Measurements from ENCODE around the gene BAZ1B.
"Not testable (repeated sequence)": the region's sequence is repeated elsewhere in the genome, so short reads cannot be mapped to it uniquely, and the experiment has no call there.

The BAZ1B gene

DNA sequence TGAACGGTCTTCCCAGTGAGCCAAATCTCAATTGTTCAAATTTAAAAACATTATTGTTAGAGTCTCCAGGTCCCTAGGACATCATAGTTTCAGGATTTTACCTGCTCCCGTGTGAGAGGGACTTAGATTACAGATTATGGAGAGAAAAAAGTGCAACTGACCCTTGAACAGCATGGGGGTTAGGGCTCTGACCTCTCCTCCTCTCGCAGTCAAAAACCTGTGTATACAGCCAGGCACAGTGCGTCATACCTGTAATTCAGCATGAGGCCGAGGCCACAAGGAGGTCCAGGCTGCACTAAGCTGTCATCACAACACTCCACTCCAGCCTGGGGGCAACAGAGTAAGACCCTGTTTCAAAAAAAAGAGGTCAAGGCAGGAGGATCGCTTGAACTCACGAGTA, 25.5 kb downstream of the BAZ1B start:
- H3K36me3 Mint-ChIP-seq (ENCODE audit: low read depth): peaks cover 62% of the 10 kb centered on the region
- no peak overlapping the region for H3K4me3 Mint-ChIP-seq
- H3K9me3 Mint-ChIP-seq: no peaks in the 10 kb centered on the region
- H3K27ac Mint-ChIP-seq: no peak overlapping the region
- H3K27me3 Mint-ChIP-seq (ENCODE audit: low read depth): no peaks in the 10 kb centered on the region
- peaks cover 13% of the 10 kb centered on the region for H3K4me1 Mint-ChIP-seq (ENCODE audit: low read depth)

DNA sequence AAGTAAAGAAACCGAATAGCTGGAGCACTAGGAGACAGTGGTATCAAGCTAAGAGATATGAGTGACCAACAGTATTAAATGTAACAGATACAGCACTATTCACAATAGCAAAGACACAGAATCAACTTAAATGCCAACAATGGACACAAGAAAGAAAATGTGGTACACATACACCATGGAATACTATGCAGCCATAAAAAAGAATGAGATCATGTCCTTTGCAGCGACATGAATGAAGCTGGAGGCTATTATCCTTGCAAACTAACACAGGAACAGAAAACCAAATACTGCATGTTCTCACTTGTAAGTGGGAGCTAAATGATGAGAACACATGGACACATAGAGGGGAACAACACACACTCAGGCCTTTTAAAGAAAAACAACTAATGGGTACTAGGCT, 26.6 kb downstream of the BAZ1B start:
- H3K4me1 Mint-ChIP-seq (ENCODE audit: low read depth); H3K27me3 Mint-ChIP-seq (ENCODE audit: low read depth); H3K4me3 Mint-ChIP-seq; H3K27ac Mint-ChIP-seq; H3K9me3 Mint-ChIP-seq: not testable (repeated sequence)
- H3K36me3 Mint-ChIP-seq (ENCODE audit: low read depth): peaks cover 59% of the 10 kb centered on the region

DNA sequence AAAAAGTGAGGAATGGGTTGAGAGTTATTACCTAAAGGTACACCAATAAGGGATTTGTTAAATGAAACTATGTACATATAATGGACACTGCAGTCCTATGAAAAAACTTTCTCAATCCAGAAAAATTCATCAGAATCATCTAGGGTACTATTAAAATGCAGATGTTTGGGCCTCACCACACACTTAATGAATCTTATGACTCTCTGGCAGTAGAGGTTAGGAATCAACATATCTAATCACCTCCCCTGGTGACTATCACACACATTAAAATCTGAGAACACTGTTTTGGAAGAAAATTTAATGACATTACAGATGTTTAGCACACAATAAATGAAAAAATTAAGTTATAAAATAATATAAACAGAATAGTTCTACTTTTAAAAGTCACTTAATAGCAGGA, 32.1 kb downstream of the BAZ1B start:
- Mint-ChIP-seq H3K4me3 (no peak overlapping the region), H3K9me3 (no peaks in the 10 kb centered on the region), H3K36me3 (ENCODE audit: low read depth) (peaks cover 49% of the 10 kb centered on the region), H3K27ac (no peak overlapping the region), H3K4me1 (ENCODE audit: low read depth) (peaks cover 9% of the 10 kb centered on the region), H3K27me3 (ENCODE audit: low read depth) (no peaks in the 10 kb centered on the region)

DNA sequence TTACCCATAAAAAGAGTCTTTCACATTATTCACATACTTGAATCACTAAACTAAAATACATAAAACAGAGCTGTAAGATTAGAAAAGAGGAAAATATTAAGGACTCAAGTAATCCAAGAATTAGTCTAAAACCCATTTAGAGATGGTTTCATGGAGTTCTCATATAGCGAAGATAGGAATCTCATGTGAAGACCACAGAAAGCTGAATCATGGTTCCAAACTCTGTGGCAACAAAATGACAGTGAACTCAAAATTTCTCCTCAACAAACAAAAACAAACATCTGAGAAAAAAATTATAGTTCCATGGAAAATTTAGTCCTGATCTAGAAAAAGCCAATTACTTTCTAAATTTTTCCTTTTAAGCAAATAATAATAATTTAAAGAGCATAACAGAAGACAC, 34.6 kb downstream of the BAZ1B start:
- Mint-ChIP-seq H3K9me3 (no peaks in the 10 kb centered on the region), H3K4me3 (no peak overlapping the region), H3K27me3 (ENCODE audit: low read depth) (no peaks in the 10 kb centered on the region), H3K4me1 (ENCODE audit: low read depth) (peaks cover 4% of the 10 kb centered on the region), H3K36me3 (ENCODE audit: low read depth) (peaks cover 45% of the 10 kb centered on the region), H3K27ac (no peak overlapping the region)

DNA sequence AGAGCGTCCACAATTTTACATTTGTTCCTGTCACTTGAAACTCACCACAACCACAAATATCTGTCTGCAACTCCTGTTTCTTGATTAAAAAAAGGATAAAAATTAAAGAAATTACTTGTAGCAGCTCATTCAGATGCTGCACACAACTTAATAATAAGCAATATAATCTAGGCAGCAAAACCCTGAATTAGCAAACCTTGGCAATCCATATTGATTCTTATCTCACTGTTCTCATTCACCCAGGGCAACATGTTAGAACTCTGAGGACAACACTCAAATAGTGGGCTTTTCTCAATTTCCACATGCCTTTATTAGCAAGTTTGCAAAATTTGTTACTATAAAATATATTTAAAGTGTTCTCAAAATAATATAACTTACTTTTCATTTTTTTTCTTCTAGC, 38.9 kb downstream of the BAZ1B start:
- Mint-ChIP-seq H3K4me1 (ENCODE audit: low read depth) (peaks cover 8% of the 10 kb centered on the region), H3K9me3 (no peaks in the 10 kb centered on the region), H3K4me3 (no peak overlapping the region), H3K36me3 (ENCODE audit: low read depth) (peaks cover 41% of the 10 kb centered on the region), H3K27ac (no peak overlapping the region), H3K27me3 (ENCODE audit: low read depth) (no peaks in the 10 kb centered on the region)

DNA sequence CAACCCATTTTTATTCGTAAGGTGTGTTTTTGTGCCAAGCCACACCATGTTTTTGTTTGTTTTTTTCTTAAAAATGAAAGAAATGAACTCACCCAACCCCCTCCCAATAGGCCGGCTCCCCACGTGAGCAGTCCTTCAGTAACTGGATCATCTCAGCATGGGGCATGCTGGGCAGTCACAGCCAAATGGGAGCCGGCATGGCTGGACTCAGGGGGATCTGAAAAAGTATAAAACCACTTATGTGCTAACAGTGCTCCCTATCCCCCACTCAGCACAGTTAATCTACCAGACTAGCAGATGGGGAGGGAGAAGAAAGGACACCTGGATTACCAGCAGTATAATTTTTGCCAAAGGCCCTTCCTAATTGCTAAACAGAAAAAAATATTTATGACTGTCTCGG, 39.3 kb downstream of the BAZ1B start:
- H3K9me3 Mint-ChIP-seq: no peaks in the 10 kb centered on the region
- H3K27ac Mint-ChIP-seq: no peak overlapping the region
- H3K4me1 Mint-ChIP-seq (ENCODE audit: low read depth): peaks cover 8% of the 10 kb centered on the region
- no peak overlapping the region for H3K4me3 Mint-ChIP-seq
- no peaks in the 10 kb centered on the region for H3K27me3 Mint-ChIP-seq (ENCODE audit: low read depth)
- peaks cover 43% of the 10 kb centered on the region for H3K36me3 Mint-ChIP-seq (ENCODE audit: low read depth)

DNA sequence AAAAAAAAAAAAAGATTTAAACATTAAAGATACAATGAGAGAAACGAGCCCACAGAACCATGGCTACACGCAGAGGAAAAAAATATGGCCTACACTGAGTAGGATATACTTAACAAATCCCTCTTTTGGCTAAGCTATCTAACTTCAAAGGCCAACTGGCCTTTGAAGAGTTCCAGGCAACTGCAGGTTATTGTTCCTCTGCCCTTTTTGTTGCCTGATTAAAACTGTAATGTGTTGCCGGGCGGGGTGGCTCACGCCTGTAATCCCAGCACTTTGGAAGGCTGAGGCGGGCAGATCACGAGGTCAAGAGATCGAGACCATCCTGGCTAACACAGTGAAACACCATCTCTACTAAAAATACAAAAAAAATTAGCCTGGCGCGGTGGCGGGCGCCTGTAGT, 40.6 kb downstream of the BAZ1B start:
- H3K27ac Mint-ChIP-seq; H3K9me3 Mint-ChIP-seq; H3K4me3 Mint-ChIP-seq; H3K27me3 Mint-ChIP-seq (ENCODE audit: low read depth): not testable (repeated sequence)
- Mint-ChIP-seq H3K4me1 (ENCODE audit: low read depth) (peaks cover 12% of the 10 kb centered on the region), H3K36me3 (ENCODE audit: low read depth) (peaks cover 44% of the 10 kb centered on the region)

DNA sequence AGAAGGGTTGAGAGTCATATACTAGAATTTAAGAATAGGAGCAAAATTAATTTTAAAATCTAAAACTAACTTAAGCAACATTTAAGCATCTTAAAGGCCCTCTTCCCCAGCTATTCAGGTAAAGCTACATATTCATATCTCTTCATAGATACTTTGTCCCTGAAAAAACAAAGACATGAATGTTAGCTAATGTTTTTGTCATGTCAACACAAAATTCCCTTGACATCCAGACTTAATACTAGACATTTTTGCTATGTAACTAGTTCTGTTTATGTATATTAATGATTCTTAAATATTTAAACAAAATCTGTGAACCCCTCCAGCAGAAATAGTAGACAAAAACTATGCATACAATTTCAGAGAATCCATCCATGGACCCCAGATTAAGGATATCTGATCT, 43.5 kb downstream of the BAZ1B start:
- H3K9me3 Mint-ChIP-seq: no peaks in the 10 kb centered on the region
- peaks cover 48% of the 10 kb centered on the region for H3K36me3 Mint-ChIP-seq (ENCODE audit: low read depth)
- no peak overlapping the region for H3K27ac Mint-ChIP-seq
- peaks cover 19% of the 10 kb centered on the region for H3K4me1 Mint-ChIP-seq (ENCODE audit: low read depth)
- H3K27me3 Mint-ChIP-seq (ENCODE audit: low read depth): no peaks in the 10 kb centered on the region
- H3K4me3 Mint-ChIP-seq: no peak overlapping the region

DNA sequence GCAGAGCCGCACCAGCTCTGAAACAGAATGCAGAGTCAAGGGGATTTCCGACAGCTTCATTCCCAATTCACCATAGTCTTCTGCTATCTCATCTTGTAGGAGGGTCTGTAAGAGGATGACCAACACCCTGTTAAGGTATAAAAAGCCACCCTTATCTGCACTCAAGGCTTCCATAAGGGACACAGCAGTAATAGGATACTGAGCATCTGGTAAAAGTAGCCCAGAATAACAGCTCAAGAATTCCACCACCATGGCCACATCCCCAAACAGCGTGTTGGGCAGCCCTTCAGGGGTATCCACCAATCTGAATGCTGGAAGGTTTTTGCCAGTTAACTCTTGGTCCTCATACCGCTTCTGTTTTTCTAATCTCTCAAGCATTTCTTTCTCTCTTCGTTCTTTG, 44.7 kb downstream of the BAZ1B start:
- Mint-ChIP-seq H3K36me3 (ENCODE audit: low read depth) (peaks cover 41% of the 10 kb centered on the region), H3K27ac (no peak overlapping the region), H3K9me3 (no peaks in the 10 kb centered on the region)

DNA sequence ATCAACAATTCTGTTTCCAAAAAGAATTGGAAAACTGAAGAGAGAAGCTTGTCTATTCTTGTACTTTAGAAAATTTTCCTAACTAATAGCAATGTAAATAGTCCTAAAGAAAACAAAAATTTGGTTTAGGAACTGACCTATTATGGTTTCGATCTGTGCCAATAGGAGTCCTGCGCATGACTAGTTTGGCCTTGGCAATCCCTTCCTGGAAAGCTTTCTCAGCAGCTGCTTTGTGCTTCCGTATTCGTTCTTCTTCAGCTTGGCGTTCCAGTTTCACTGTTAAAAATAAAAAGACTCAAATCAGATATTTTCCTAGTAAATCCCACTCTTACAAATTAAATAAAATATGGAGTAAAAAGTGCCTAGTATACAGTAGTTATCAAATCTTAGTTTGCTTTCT, 51.9 kb downstream of the BAZ1B start:
- Mint-ChIP-seq H3K27ac (no peak overlapping the region), H3K36me3 (ENCODE audit: low read depth) (peaks cover 36% of the 10 kb centered on the region), H3K9me3 (no peaks in the 10 kb centered on the region), H3K4me1 (ENCODE audit: low read depth) (peaks cover 3% of the 10 kb centered on the region), H3K27me3 (ENCODE audit: low read depth) (no peaks in the 10 kb centered on the region), H3K4me3 (no peak overlapping the region)

More for the DNA sequence above, 44.7 kb downstream of the BAZ1B start:
- peaks cover 19% of the 10 kb centered on the region for H3K4me1 Mint-ChIP-seq (ENCODE audit: low read depth)
- no peaks in the 10 kb centered on the region for H3K27me3 Mint-ChIP-seq (ENCODE audit: low read depth)
- no peak overlapping the region for H3K4me3 Mint-ChIP-seq

DNA sequence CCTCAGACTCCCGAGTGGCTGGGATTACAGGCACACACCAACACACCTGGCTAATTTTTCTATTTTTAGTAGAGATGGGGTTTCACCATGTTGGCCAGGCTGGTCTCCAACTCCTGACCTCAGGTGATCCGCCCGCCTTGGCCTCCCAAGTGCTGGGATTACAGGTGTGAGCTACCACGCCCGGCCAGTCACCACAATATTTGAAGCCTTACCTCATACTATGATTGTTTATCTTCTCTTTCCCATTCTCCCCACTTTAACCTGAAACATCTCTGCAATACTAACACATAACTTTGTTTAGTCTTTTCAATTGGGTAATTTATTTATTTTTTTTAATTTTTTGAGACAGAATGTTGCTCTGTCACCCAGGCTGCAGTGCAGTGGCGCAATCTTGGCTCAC, 55.0 kb downstream of the BAZ1B start:
- not testable (repeated sequence) for H3K9me3 Mint-ChIP-seq; H3K27ac Mint-ChIP-seq; H3K4me1 Mint-ChIP-seq (ENCODE audit: low read depth); H3K4me3 Mint-ChIP-seq; H3K27me3 Mint-ChIP-seq (ENCODE audit: low read depth)
- H3K36me3 Mint-ChIP-seq (ENCODE audit: low read depth): peaks cover 54% of the 10 kb centered on the region

DNA sequence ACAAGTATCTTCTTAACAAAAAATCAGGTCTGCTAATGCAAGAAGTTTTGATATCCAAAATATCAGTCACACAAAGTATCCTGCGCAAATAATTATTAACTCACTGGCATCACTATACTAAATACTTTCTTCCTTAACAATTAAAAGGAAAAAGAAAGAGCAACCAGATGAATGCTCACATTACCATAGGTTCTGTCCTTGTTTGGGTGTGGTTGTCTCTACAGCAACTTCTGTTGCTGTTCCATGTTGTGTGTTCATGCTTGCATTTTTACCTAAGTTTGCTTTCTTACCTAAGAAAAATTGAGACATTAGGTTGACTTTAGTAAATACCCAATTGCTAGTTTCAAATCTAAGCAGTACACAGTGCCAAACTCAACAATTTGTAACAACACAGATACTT, 56.0 kb downstream of the BAZ1B start:
- no peaks in the 10 kb centered on the region for H3K4me1 Mint-ChIP-seq (ENCODE audit: low read depth)
- H3K27ac Mint-ChIP-seq: no peak overlapping the region
- no peaks in the 10 kb centered on the region for H3K9me3 Mint-ChIP-seq
- H3K4me3 Mint-ChIP-seq: no peak overlapping the region
- H3K36me3 Mint-ChIP-seq (ENCODE audit: low read depth): peaks cover 52% of the 10 kb centered on the region
- no peaks in the 10 kb centered on the region for H3K27me3 Mint-ChIP-seq (ENCODE audit: low read depth)

DNA sequence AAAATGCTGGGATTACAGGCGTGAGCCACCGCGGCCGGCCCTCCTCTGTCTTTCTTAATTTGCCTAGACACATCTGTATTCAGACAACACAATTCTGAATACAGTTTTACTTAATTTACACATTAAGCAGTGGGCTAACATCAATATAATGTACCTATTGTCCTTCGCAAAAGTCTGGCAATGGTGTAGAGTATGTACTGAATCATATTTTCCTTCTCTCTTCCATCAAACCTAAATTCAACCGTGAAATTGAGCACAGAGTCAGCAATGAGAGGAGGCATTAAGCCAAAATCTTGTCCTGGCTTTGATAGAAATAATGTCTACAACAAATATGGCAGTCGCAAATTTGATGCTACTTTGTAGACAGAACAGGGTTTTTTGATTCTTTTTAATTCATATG, 58.1 kb downstream of the BAZ1B start:
- H3K4me1 Mint-ChIP-seq (ENCODE audit: low read depth): peaks cover 2% of the 10 kb centered on the region
- no peaks in the 10 kb centered on the region for H3K27me3 Mint-ChIP-seq (ENCODE audit: low read depth)
- no peaks in the 10 kb centered on the region for H3K9me3 Mint-ChIP-seq
- peaks cover 45% of the 10 kb centered on the region for H3K36me3 Mint-ChIP-seq (ENCODE audit: low read depth)
- no peak overlapping the region for H3K27ac Mint-ChIP-seq
- H3K4me3 Mint-ChIP-seq: no peak overlapping the region

DNA sequence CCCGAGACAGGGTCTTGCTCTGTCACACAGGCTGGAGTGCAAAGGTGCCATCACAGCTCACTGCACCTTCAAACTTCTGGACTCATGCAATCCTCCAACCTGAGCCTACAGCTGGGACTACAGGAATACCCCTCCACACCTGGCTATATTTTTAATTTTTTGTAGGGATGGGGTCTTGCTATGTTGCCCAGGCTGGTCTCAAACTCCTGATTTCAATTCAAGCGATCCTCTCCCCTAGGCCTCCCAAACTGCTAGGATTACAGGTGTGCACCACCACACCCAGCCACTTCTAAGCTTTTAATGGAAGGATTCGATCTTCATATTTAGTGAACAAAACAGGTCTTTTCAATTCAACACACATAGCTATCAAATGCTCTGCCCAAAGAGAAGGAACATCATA, 58.8 kb downstream of the BAZ1B start:
- Mint-ChIP-seq H3K27me3 (ENCODE audit: low read depth) (no peaks in the 10 kb centered on the region), H3K4me3 (no peak overlapping the region), H3K4me1 (ENCODE audit: low read depth) (peaks cover 2% of the 10 kb centered on the region), H3K9me3 (no peaks in the 10 kb centered on the region), H3K27ac (no peak overlapping the region), H3K36me3 (ENCODE audit: low read depth) (peaks cover 46% of the 10 kb centered on the region)

DNA sequence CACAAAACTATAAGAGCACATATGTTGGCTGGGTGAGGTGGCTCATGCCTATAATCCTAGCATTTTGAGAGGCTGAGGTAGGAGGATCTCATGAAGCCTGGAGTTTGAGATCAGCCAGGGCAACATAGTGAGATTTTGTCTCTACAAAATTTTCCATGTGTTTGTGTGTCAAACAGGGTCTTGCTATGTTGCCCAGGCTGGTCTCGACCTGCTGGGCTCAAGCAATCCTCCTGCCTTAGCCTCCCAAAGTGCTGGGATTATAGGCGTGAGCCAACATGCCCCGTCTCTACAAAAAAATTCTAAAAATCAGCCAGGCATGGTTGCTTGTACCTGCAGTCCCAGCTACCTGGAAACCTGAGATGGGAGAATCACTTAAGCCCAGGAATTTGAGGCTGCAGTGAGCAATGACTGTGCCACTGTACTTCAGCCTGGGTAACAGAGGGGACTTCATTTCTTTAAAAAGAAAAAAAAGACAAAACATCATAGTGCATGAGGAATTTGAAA, 60.3 kb downstream of the BAZ1B start:
- no peak overlapping the region for H3K27ac Mint-ChIP-seq
- peaks cover 2% of the 10 kb centered on the region for H3K4me1 Mint-ChIP-seq (ENCODE audit: low read depth)
- no peaks in the 10 kb centered on the region for H3K27me3 Mint-ChIP-seq (ENCODE audit: low read depth)
- H3K9me3 Mint-ChIP-seq: no peaks in the 10 kb centered on the region
- peaks cover 60% of the 10 kb centered on the region for H3K36me3 Mint-ChIP-seq (ENCODE audit: low read depth)
- H3K4me3 Mint-ChIP-seq: no peak overlapping the region

DNA sequence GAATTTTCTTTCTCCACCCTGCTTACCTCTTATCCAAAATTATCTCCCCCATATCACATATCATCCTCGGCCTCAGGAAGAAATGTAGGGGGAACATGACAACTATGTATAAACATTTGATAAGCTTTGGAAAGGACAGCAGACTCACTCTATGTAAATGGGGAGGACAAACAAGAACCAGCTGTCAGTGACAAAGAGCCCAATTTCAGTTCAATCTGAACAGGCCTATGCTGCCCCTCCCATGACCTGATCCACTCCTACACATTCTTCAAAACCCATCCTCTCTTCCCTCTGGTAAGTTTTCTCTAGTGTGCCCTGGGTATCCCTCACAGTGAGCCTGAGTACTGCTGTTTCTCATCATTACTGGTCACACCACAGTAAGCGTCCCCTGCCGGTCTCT, 67.7 kb downstream of the BAZ1B start:
- no peaks in the 10 kb centered on the region for H3K27me3 Mint-ChIP-seq (ENCODE audit: low read depth)
- no peak overlapping the region for H3K27ac Mint-ChIP-seq
- peaks cover 11% of the 10 kb centered on the region for H3K4me1 Mint-ChIP-seq (ENCODE audit: low read depth)
- H3K9me3 Mint-ChIP-seq: no peaks in the 10 kb centered on the region
- H3K4me3 Mint-ChIP-seq: no peak overlapping the region
- H3K36me3 Mint-ChIP-seq (ENCODE audit: low read depth): peaks cover 56% of the 10 kb centered on the region
